ENCODE results near the gene LNX2. TPM values are rescaled to one million over a fixed set of nuclear protein-coding genes. Genes with fewer than 3 reads are reported as not detected.

Gene LNX2
- total RNA-seq, 1 donor from 2014 or later = 8.9 TPM

DNA sequence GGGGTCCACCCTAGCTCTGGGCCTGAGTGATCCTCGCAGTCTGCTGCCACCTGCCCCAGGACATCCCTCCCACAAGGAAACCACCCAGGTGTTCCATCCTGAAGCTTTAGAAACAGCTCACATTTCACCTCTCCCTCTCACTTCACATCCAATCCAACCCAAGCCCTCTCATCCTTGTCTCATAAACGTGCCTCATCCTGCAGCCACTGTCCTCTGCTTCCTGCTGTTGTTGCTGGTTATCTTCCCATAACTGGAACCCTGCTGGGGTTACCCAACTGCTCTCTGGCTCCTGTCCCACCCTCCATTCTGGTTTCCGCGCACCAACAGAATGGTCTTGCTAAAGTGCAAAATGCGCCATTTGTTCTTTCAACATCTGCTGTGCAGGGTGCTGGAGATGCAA is 110.2 kb downstream of the LNX2 start:
- no peak for DNase-seq (ENCODE audit: low read depth)

DNA sequence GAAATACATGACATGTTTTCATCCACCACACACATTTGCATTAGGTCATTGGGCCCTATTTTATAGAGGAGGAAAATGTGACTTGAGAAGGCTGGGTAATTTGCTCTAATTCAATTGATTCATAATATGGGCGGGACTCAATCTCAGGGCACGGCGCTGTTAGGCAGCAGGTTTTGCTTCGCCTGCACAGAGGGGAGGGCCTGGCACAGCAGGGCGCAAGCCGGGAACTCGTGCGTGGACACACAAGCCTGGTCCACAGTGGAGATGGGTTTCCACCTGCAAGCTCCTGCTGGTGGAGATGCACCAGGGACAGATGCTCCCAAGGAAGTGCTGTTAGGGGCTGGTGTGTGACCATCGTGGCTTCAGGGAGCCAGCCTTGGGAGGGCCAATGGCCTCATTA is 111.5 kb downstream of the LNX2 start:
- no peak for DNase-seq (ENCODE audit: low read depth)

DNA sequence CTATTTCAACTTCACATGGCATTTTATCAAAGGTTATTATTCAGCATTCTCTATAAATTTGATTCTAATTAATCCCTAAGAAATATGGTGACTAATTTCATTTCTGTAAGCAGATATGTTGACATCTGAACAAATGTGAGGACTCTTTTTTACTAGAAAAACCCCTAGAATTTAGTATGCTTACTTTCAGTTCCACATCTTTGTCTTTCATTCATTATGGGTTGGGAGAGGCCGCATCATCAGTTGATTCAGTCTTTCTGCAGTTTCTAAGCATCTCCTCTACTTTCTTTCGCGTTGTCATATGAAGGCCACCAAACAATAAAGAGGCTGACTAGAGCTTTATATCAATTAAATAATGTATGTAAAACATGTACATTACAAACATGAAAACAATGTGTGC is 114.5 kb downstream of the LNX2 start:
- DNase-seq (ENCODE audit: low read depth) = no peak

DNA sequence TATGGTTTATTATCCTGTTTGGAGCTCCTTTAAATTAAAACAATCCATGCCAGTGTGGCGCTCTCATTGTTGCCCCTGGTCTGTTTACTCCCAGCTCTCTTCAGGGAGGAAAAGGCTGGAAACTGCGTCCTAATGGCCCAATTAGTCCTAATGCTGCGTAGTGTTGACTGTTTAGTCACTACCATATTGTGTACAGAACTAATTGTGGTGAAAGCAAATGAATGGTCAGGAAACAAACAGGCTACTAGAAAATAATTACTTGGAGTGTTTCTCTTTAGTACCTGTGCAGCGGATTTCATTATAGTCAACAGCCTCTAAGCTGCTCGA is 115.5 kb downstream of the LNX2 start:
- no peak for DNase-seq (ENCODE audit: low read depth)

DNA sequence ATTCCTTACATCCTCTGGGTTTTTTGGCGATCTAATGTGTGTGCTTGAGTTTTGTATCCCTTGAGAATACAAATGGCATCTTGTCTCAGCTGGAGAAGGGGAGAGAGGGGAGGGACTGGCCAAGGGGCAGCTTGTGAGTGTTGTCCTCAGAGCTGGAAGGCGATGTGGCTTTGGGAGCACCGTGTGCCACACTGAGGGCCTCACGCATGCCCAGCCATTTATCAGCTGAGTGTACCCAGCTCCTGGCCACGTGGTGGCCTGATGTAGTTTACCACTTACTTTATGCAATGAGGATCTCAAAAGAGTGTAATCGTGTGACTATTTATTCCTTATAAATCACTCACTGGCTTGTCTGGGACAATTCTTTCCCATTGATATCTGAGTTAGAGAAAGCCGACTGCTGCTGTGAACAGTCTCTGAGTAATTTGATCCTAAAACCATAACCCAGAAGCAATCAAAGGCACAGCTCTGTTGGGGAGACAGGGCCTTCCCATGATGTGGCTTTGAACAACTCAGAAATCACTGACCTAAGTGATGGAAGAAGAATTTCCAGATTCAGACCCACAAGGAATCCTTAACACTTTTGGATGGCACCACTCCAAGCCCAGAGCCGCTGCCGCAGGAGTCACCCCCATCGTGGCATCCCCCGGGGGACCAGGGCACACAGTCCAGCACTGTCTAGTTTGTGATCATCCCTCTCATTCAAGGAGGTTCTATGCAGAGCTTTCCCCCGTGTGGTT is 116.0 kb downstream of the LNX2 start:
- no peak for DNase-seq (ENCODE audit: low read depth)

DNA sequence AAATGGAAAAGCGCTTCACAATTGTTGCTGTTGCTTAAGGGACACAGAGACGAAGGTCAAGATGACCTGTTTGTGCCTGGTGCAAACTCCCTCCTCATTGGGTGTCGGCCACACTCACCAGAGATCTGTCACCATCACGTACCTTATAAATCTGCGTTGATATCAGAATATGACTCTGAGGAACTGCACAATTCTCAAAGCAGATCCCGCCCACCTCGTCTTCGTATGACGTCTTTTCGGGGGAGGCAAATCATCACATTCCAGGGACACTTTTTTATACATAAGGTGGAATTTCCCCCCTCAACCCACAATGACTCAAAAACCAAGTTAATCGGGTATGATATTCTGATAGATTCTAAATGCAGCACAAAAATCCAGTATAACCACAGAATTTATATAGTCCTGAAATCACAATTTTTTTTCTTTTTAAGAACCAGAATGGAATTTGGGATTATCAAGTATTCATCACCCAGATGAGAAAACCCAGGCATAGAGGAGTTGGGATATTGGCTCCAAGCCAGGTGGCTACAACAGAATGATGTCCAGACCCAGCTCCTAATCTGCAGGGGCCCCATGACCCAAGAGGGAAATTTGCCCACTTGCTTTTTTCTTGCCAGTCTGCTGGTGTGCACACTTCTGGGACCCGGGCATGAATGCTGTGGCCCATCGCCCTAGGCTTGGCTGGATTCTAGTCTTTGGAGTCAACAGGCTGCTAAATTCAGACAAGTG is 119.4 kb downstream of the LNX2 start:
- DNase-seq (ENCODE audit: low read depth) = no peak

DNA sequence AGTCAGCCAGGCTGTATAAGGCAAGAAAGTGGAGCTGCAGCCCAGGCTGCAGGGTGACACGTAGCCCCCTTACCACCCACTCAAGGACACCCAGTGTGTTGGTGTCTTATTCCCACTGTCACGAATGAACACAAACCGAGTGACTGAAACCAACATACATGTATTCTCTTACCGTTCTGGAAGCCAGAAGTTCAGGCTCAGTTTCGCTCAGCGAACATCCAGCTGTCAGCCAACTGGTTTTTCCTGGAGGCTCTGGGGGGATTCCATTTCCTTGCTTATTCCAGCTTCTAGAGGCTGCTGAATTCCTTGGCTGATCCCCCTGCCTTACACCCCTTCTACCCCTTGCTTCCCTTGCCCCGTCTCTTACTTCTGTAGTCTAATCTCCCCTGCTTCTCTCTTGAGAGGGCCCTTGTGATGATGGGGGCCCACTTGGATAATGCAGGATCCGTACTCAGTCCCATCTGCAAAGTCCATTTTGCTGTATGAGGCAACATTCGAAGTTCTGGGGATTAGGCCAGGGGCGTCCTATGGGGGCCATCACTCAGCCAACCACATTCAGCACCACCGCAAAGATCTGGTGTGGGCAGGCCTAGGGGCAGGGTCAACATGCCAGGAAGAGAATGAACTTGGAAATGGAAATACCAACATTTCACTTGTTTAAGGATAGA is 122.6 kb downstream of the LNX2 start:
- DNase-seq (ENCODE audit: low read depth) = no peak

DNA sequence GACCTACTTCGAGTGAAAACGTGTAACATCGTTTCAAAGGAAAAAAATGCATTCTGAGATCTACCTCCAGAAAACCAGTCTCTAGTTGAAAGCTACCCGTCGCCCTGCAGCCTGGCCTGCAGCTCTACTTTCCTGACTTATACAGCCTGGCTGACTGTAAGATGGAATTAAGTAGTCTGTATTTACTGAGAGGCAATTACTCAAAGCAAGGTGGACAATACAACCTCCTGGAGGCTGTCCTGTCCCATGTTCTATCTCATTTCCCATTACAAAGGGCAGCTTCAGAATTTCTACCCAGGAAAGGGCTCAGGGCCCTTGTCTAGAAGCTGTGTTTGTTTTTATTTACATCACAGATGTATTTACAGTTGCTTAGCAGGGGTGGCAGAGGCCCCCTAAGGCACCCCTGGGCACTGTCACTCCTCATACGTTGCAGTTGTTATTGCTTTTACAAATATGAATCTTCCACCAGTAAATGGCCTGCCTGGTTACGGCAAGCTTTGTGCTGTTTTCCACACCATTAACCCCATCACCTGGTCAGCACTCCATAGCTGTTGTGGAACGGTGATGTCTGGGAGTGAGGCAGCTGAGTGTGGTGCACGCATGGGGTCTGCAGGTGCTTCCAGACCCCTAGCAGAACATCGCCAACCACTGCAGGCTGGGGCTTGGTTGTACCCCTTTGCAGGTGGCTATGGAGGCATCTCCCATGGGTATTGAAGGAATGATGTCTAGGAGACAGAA is 123.6 kb downstream of the LNX2 start:
- DNase-seq (ENCODE audit: low read depth) = no peak

DNA sequence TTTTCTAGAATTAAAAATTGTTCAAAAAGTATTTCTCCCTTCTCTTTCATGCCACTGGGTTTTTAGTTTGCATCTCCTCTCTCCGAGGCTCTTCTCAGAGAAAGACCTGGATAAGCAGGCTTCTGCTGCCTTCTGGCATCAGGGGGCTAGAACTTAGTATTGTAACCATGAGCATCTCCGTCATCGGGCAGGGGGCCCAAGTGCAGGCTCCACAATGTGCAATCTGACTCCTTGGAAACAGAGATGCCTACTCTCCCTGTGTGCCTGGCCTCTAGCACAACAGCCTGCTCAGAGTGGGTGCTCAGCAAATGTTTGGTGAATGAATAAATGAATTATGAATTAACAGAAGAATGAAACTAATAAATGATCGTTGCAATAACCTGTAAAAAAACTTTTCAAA is 124.3 kb downstream of the LNX2 start:
- DNase-seq (ENCODE audit: low read depth) = no peak

Other genes with a start within 250 kb of the LNX2 start
- gene GTF3A, start 195.9 kb downstream of the LNX2 start, total RNA-seq = 279 and 281 TPM in 2 replicates
- gene MTIF3, start 170.0 kb downstream of the LNX2 start, total RNA-seq = 50.2 and 89.3 TPM in 2 replicates
- gene POLR1D, start 1.4 kb upstream of the LNX2 start, total RNA-seq = 93.6 and 112 TPM in 2 replicates
- gene GSX1, start 172.0 kb upstream of the LNX2 start, total RNA-seq = not detected in 2 replicates